ENCODE data around the gene TP53I13.

The TP53I13 gene

DNA sequence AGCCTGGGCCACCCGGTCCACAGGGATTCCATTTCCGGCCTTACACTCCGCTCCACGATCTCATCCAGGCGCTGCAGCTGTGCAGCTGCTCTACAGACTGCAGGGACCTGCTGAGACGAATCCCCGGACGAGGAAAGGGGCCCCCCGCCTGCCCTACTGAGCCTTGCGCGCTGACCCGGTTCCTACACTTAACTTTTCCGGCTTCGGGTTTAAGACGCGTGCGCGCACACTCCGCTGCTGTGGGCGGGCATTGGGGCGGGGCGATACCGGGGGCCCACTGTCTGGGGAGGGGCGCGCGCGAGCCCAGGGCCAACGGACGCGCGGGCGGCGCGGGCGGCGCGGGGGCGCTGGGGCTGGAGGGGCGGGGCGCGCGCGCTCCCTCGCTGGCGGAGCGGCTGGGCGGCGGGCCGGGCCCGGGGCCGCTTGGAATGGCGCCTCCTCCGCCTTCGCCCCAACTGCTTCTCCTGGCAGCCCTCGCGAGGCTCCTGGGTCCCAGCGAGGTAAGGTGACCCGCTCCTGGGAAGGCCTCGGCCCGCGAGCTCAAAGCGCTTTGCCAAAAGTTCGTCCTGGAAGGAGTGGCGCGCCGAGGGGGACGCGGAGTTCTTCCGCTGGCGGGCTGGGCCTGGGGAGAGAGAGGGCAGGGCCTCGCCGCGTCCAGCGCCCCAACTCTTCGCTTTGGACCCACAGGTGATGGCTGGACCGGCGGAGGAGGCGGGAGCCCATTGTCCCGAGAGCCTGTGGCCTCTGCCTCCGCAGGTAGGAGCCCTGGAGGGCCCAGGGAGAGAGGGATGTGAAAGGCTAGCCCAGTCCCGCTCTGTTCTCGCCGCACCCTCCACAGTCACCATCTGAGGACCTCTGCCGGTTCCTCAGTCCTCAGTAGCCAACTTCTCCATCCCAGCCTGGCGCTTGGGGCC, at the start of gene TP53I13 (continued):
- TF ChIP-seq, protein P1, sequence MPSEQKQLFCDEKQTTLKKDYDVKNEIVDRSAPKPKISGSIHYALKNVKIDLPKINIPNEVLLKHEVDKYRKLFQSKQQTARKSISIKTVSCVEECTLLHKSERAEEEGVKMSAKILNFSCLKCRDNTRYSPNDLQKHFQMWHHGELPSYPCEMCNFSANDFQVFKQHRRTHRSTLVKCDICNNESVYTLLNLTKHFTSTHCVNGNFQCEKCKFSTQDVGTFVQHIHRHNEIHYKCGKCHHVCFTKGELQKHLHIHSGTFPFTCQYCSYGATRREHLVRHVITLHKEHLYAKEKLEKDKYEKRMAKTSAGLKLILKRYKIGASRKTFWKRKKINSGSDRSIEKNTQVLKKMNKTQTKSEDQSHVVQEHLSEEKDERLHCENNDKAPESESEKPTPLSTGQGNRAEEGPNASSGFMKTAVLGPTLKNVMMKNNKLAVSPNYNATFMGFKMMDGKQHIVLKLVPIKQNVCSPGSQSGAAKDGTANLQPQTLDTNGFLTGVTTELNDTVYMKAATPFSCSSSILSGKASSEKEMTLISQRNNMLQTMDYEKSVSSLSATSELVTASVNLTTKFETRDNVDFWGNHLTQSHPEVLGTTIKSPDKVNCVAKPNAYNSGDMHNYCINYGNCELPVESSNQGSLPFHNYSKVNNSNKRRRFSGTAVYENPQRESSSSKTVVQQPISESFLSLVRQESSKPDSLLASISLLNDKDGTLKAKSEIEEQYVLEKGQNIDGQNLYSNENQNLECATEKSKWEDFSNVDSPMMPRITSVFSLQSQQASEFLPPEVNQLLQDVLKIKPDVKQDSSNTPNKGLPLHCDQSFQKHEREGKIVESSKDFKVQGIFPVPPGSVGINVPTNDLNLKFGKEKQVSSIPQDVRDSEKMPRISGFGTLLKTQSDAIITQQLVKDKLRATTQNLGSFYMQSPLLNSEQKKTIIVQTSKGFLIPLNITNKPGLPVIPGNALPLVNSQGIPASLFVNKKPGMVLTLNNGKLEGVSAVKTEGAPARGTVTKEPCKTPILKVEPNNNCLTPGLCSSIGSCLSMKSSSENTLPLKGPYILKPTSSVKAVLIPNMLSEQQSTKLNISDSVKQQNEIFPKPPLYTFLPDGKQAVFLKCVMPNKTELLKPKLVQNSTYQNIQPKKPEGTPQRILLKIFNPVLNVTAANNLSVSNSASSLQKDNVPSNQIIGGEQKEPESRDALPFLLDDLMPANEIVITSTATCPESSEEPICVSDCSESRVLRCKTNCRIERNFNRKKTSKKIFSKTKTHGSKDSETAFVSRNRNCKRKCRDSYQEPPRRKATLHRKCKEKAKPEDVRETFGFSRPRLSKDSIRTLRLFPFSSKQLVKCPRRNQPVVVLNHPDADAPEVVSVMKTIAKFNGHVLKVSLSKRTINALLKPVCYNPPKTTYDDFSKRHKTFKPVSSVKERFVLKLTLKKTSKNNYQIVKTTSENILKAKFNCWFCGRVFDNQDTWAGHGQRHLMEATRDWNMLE (tag by site-specific recombination; conservative IDR thresholded peaks at IDR 0.05; ENCODE audit: low read depth) = no peak
- TF ChIP-seq ZNF404 (tag by site-specific recombination; IDR thresholded peaks at IDR 0.05) (no peak), ZNF140 (tag by site-specific recombination; IDR thresholded peaks at IDR 0.05) (no peak), ZNF449 (tag by site-specific recombination; IDR thresholded peaks at IDR 0.05) (no peak; the same call in 1 of the 2 replicates), ZNF18 (tag by site-specific recombination; IDR thresholded peaks at IDR 0.05) (no peak), OVOL3 (tag by site-specific recombination; IDR thresholded peaks at IDR 0.05) (peak; percentile 63), ZNF843 (tag by site-specific recombination; IDR thresholded peaks at IDR 0.05) (no peak), ZNF621 (tag by site-specific recombination; IDR thresholded peaks at IDR 0.05) (no peak), ZNF501 (tag by site-specific recombination; IDR thresholded peaks at IDR 0.05) (peak; percentile 76; the same call in 1 of the 2 replicates), ZNF37A (tag by site-specific recombination; IDR thresholded peaks at IDR 0.05) (no peak), ZNF423 (tag by site-specific recombination; IDR thresholded peaks at IDR 0.05) (no peak), ZNF624 (tag by site-specific recombination; IDR thresholded peaks at IDR 0.05) (no peak), ZNF747 (tag by site-specific recombination; IDR thresholded peaks at IDR 0.05) (no peak), ZNF561 (tag by site-specific recombination; IDR thresholded peaks at IDR 0.05; ENCODE audit: borderline replicate concordance) (no peak), ZNF324 (tag by site-specific recombination; IDR thresholded peaks at IDR 0.05) (0 out of 2 replicates have a peak, but pooled peaks have one; percentile 39), ZNF266 (tag by site-specific recombination; IDR thresholded peaks at IDR 0.05; ENCODE audit: low read depth) (no peak), ZNF202 (tag by site-specific recombination; IDR thresholded peaks at IDR 0.05; ENCODE audit: borderline replicate concordance) (no peak), KLF8 (tag by site-specific recombination; IDR thresholded peaks at IDR 0.05) (peak; percentile 54), ZNF530 (tag by site-specific recombination; IDR thresholded peaks at IDR 0.05; ENCODE audit: low read depth) (no peak), ZXDB (tag by site-specific recombination; IDR thresholded peaks at IDR 0.05) (no peak; the same call in 1 of the 2 replicates), ZNF610 (tag by site-specific recombination; IDR thresholded peaks at IDR 0.05; ENCODE audit: borderline replicate concordance) (no peak), ZNF248 (tag by site-specific recombination; IDR thresholded peaks at IDR 0.05) (no peak), TCF7L2 (IDR thresholded peaks at IDR 0.05; ENCODE audit: borderline replicate concordance, low read depth, low read length) (no peak), ZNF692 (tag by site-specific recombination; IDR thresholded peaks at IDR 0.05) (peak; percentile 60)
- TF ChIP-seq, protein P2, sequence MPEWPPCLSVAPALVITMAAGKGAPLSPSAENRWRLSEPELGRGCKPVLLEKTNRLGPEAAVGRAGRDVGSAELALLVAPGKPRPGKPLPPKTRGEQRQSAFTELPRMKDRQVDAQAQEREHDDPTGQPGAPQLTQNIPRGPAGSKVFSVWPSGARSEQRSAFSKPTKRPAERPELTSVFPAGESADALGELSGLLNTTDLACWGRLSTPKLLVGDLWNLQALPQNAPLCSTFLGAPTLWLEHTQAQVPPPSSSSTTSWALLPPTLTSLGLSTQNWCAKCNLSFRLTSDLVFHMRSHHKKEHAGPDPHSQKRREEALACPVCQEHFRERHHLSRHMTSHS (tag by site-specific recombination; IDR thresholded peaks at IDR 0.05) = no peak
- TF ChIP-seq, protein P3, sequence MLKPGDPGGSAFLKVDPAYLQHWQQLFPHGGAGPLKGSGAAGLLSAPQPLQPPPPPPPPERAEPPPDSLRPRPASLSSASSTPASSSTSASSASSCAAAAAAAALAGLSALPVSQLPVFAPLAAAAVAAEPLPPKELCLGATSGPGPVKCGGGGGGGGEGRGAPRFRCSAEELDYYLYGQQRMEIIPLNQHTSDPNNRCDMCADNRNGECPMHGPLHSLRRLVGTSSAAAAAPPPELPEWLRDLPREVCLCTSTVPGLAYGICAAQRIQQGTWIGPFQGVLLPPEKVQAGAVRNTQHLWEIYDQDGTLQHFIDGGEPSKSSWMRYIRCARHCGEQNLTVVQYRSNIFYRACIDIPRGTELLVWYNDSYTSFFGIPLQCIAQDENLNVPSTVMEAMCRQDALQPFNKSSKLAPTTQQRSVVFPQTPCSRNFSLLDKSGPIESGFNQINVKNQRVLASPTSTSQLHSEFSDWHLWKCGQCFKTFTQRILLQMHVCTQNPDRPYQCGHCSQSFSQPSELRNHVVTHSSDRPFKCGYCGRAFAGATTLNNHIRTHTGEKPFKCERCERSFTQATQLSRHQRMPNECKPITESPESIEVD (tag by site-specific recombination; IDR thresholded peaks at IDR 0.05) = no peak

Measured in HEK293 (cell line).